GM12892 (cell line): ENCODE measurements around the gene SNX32.
"Not testable (repeated sequence)": the region's sequence is repeated elsewhere in the genome, so short reads cannot be mapped to it uniquely, and the experiment has no call there.

Source experiments
- DNase-seq: peaks from one replicate; pipeline ENCODE4 v3.0.0; 2011; ENCODE audit not compliant: insufficient read length
- FAIRE-seq: peaks from 2 replicates; lab custom pipeline; 2011; peaks lifted over from hg19 to GRCh38; lab: Jason Lieb, UNC
- POLR2A ChIP-seq: IDR thresholded peaks from 2 replicates; pipeline ENCODE4 v1.6.1; 2011; ENCODE audit warnings: low read depth, low read length, control low read depth
- POLR2AphosphoS5 ChIP-seq: IDR thresholded peaks from 2 replicates; pipeline ENCODE4 v1.6.1; 2011; ENCODE audit warnings: low read depth, low read length, control low read depth
- TAF1 ChIP-seq: IDR thresholded peaks from 2 replicates; pipeline ENCODE4 v1.6.1; 2011; ENCODE audit warnings: low read depth, mild to moderate bottlenecking, control low read depth, low read length, borderline replicate concordance

Gene SNX32

DNA sequence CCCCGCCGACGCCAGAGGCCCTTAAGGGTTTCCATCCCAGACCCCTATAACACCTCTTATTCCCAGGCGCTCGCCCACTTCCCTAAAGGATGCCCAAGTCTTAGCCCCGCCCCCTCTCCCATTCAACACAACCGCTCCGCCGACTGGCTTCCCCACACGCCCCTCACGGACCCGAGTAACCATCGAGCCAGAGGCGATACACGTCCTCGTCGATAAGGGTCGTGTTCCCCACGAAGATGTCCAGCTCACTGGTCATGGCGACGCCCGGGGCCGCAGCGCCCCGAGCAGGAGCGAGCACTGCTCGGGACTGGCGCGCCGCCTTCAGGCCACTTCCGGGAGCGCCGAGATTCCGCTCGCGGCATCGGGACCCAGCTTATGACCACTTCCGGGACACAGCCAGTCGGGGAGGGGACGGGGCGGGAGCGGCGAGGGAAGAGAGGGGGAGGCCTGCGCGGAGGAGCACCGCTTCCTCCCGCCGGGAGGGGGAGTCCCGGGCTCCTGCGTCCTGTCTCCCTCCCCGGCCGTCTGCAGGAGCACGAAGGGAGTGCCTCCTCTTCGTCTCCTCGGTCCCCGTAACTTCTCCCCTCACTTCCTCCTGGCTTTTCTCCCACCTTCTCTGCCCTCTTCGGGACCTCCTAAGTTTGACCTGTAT is 54.5 kb downstream of the SNX32 start, which contains the start of gene FIBP:
Gene FIBP (minus strand): TSS at position 309 of the 652 bp plus-strand sequence. CDS start 53 bp downstream, at position 256.
- FAIRE-seq (peak; percentile 98), DNase-seq (peak; percentile 99)
- TF ChIP-seq POLR2AphosphoS5 (peak; percentile 87), TAF1 (0 out of 2 replicates have a peak, but pooled peaks have one; percentile 25), POLR2A (peak; percentile 90)

DNA sequence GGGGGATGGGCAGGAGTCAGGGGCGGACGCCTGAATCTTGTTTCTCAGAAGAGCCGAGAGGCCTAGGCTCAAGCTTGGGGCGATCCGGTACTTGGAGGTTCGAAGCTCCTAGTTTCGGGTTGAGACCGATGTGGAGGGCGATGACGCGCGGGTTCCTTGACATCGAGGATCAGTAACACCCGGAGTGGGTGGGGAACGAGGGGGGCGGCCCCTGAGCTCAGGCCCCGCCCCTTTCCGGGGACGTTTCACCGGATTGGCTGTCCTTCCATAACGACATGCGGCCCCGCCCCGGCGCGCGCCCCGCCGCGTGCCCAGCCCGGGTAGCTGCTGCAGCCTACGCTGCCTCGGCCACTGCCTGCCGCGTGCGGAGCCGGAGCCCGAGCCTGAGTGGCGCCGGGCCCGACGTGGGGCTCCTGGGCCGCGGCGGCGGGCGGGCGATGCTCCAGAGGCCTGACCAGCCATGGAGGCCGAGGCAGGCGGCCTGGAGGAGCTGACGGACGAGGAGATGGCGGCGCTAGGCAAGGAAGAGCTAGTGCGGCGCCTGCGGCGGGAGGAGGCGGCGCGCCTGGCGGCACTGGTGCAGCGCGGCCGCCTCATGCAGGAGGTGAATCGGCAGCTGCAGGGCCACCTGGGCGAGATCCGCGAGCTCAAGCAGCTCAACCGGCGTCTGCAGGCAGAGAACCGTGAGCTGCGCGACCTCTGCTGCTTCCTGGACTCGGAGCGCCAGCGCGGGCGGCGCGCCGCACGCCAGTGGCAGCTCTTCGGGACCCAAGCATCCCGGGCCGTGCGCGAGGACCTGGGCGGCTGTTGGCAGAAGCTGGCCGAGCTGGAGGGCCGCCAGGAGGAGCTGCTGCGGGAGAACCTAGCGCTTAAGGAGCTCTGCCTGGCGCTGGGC is 56.8 kb downstream of the SNX32 start, which contains the start of gene CCDC85B:
Gene CCDC85B (plus strand): TSS at position 350 of the 895 bp plus-strand sequence. CDS start 111 bp downstream, at position 461.
- TF ChIP-seq POLR2A (peak; percentile 99), POLR2AphosphoS5 (peak; percentile 96), TAF1 (peak; percentile 89)
- peak; percentile 98 for FAIRE-seq
- DNase-seq = peak; percentile 91

DNA sequence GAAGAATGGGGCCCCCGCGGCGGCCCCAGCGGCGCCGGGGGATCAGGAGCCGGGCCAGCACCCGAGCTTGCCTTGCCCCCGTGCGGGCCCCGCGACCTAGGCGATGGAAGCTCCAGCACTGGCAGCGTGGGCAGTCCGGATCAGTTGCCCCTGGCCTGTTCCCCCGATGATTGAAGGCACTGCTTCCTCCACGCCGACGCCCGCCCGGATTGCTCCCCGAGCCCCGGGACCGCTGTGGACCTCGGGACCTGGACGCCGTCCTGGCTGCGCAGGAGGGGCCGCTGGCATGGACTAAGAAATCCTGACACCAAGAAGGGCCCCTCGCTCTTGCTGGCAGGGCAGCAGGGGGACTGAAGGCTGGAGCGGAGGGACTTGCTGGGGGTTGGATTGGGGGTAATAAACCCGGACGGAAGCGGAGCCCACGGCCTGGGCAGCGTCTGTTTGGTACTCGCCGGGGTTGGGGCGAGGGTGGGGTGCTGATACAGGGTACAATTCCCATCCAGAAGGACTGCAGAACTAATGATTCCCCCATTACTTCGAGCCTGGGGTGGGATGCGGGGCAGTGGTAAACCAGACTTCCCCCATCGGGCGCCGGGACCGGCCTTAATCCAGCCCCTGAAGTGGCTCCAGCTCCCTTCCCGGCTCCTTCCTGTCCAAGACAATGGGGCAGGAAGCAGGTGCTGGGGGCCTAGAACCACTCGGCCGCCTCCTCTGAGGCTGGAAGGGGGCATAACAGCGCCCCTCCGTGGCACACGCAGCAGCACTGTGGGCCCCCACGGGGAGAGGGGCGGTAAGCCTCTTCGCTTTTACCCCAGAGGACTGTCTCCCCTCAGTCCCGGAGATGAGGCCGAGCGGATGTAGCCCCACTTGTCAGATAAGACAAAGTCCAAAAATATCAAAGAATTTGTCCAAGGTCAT is 57.7 kb downstream of the SNX32 start:
- FAIRE-seq (peak; percentile 69), DNase-seq (no peak)
- TF ChIP-seq TAF1 (no peak), POLR2AphosphoS5 (no peak), POLR2A (peak; percentile 22; the same call in 1 of the 2 replicates)

DNA sequence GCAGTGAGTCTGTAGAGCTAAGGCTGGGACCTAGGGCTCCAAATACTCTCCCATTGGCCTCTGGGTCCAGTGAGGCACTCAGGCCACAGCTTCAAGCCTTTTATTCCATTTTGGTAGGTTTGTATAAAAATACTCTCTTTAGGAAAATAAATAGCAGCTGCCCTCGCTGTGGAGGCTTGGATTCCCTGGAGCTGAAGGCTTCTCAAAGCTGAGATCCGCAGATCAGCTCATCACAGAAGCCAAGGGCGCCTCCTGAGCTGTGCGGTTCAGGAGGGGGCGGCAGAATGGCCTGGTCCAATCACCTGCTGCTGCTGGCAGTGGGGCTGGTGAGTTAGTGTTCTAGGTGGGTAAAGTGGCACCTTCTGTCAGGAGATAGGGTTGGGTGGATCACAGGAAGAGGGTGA is 58.4 kb downstream of the SNX32 start:
- not testable (repeated sequence) for DNase-seq
- FAIRE-seq = peak; percentile 40

DNA sequence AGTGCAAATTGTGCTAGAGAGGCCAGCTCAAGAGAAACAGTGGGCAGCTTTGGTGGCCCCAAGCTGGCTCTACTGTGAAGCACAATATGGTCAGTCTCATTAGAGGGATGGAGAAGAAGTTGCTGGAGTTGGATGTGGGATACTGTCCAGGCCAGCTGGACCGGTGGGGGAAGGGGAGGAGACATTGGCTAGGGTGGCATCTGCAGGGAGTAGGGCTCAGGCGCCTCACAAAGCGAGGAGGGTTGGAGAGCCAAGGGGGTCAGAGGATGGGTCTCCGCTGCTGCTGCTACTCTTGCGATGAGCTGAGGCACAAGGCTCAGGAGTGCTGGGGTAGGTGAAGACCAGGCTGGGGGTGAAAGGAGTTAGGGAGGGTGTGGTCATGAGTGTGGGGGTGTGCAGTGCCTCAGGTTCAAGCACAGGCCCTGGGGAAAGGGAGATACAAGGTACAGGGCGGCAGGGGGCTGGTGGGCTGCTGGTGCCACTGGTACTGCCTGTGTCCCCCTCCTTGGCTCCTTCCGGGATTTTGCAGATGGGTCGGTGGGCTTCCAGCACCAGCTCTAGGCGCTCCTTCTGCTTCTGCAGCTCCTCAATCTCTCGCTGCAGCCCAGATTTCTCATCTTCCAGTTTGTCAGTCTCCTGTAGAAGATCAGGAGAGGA is 59.0 kb downstream of the SNX32 start:
- DNase-seq = no peak
- FAIRE-seq = no peak
- TF ChIP-seq TAF1 (no peak), POLR2AphosphoS5 (0 out of 2 replicates have a peak, but pooled peaks have one; percentile 27), POLR2A (no peak; the same call in 1 of the 2 replicates)

DNA sequence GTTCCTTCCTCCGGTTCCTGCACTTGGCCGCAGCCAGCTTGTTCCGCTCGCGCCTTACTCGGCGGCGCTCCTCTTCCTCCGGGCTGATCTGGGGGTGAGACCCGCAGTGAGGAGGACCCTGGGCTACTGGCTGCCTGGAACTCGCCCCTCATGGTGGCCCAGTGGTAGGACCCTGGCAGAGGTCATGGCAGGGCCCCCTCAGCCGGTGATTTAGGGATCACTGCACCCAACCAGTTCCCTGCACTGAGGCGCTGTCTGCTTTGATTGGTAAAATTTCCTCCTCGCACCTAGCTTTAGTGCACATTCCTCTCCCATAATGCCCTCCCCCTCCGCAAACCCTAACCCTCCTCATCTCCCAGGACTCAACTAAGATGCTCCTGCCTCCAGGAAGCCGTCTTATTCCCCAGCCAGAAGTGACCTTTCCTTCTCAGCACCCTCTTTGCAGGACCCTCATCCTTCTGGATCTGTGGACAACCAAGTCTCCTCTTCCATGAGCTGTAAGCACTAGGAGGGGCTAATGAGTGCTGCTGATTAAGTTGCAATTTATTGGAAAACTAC is 60.4 kb downstream of the SNX32 start:
- DNase-seq (no peak), FAIRE-seq (peak; percentile 89)
- TF ChIP-seq POLR2A (peak; percentile 66; the same call in 1 of the 2 replicates), TAF1 (no peak), POLR2AphosphoS5 (peak; percentile 68; the same call in 1 of the 2 replicates)

DNA sequence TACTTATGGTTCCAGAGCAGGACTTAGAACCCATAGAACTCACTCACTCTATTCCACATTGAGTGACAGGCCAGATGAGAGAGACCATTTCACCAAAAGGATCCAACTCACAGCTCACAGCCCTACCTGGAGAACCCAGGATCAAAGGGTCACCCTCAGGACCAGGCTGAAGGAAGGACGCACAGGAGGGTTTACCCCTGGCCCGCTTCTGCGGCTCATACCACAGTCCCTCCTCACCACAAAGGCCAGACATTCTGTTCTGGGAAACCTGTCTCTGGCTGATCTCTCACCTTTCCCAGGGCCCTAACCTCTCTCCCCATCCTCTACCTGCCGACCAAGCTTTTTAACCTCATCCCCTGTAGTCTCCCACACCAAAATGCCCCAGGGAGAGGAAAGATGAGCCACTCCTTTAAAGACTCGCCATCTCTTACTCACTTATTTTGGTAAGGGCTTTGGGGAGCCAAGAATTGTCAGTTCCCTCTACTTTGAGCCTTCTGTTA is 61.8 kb downstream of the SNX32 start:
- FAIRE-seq (no peak), DNase-seq (no peak)
- TF ChIP-seq POLR2A (no peak), POLR2AphosphoS5 (no peak), TAF1 (no peak)

DNA sequence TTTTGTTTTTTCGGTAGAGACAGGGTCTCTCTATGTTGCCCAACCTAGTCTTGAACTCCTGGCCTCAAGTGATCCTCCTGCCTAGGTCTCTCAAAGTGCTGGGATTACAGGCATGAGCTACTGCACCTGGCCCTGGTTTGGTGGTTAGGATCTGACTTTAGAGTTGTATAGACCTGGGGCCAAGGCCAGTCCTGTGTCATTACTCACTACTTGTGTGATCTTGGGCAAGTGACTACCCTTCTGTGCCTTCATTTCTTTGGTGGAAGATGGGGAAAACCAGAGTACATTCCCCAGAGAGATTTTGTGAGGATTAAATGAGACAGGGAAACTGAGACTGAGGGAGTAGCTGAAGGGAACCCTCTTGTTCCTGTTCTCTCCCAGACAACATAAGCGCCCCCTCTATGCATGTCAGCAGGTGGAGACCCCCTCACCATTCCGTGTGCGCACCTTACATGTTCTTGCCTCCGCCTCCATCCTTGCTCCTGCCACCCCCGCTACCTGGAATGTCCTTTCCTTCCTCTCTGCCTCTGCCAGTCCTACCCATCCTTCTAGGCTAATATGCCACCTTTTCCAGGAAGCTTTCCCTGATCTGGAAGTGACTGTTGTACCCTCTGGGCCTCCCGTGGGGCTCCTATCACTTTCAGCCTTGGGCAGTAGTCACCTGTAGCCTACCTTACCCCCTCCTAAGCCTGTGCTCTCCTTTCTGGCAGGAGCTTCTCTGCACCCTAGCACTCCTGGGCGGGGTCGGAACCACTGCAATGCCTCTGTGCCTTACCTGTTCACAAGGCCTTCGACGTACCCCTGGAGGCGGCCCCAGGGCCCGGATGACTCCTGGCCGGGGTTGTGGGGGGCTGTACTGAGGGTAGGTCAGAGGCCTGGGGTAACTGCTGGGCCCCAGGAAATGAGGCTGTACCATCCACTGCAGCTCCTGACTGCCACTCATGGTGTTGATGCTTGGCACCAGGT is 62.6 kb downstream of the SNX32 start:
- no peak for DNase-seq
- no peak for FAIRE-seq
- TF ChIP-seq TAF1 (no peak), POLR2AphosphoS5 (no peak), POLR2A (no peak)

DNA sequence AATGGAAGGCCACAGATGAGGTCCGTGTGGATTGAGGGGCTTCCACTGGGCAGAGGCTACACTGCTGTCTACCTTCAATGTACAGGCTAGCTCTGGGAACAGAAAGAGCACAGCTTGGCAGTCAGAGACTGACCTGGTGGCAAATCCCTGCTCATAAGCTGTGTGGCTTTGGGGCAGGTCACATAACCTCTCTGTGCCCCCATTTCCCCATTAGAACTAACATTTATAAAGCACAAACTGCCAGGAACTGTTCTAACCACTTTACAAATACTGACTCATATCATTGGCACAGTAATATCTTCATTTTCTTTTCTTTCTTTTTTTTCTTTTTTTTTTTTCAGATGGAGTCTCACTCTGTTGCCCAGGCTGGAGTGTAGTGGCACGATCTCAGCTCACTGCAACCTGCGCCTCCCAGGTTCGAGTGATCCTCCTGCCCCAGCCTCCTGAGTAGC is 63.3 kb downstream of the SNX32 start:
- FAIRE-seq = no peak
- no peak for TF ChIP-seq POLR2AphosphoS5
- no peak for TF ChIP-seq POLR2A
- TF ChIP-seq TAF1 = no peak

More for the DNA sequence above, 63.3 kb downstream of the SNX32 start:
- DNase-seq = no peak
